GM18867 (cell line): Measurements from ENCODE around the gene TBC1D5.
"Not testable (repeated sequence)": the region's sequence is repeated elsewhere in the genome, so short reads cannot be mapped to it uniquely, and the experiment has no call there.

Source experiments
- ATAC-seq: cut with Tn5 transposase; IDR thresholded peaks from one replicate; pipeline ENCODE4 v1.9.1; 2021; ENCODE audit warnings: mild to moderate bottlenecking, moderate library complexity; ENCODE audit not compliant: unreplicated experiment

Gene TBC1D5

DNA sequence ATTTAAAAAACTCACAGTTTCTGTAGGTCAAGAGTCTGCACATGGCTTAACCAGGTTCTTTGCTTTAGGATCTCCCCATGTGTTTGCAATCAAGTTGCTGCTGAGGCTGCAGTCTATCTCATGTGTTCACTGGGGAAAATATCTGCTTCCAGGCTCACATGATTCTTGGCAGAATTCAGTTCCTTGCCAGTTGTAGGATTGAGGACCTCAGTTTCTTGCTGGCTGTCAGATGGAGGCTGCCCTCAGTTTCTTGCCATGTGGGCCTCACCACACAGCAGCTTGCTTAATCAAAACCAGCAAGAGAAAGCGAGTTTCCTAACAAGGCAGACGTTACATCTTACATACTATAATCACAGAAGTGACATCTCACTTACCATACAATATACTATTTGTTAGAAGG is 10.0 kb upstream of the TBC1D5 start:
- no peak for ATAC-seq

- ATAC-seq: peak; percentile 36
Measured at GRCh38 chr3:17749705-17750293, 7.4 kb upstream of the TBC1D5 start.

- ATAC-seq: peak; percentile 50
Measured at GRCh38 chr3:17749281-17749680, 6.8 kb upstream of the TBC1D5 start.

DNA sequence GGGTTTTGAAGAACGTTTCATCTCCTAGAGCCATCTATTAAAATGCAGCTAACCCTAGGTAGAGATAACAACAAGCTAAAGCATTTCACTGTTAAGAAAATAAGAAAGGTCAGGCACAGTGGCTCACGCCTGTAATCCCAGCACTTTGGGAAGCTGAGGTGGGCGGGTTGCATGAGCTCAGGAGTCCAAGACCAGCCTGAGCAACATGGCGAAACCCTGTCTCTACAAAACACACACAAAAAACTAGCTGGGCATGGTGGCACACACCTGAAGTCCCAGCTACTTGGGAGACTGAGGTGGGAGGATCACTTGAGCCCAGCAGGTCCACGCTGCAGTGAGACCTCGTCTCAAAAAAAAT is 5.4 kb upstream of the TBC1D5 start:
- ATAC-seq: no peak

DNA sequence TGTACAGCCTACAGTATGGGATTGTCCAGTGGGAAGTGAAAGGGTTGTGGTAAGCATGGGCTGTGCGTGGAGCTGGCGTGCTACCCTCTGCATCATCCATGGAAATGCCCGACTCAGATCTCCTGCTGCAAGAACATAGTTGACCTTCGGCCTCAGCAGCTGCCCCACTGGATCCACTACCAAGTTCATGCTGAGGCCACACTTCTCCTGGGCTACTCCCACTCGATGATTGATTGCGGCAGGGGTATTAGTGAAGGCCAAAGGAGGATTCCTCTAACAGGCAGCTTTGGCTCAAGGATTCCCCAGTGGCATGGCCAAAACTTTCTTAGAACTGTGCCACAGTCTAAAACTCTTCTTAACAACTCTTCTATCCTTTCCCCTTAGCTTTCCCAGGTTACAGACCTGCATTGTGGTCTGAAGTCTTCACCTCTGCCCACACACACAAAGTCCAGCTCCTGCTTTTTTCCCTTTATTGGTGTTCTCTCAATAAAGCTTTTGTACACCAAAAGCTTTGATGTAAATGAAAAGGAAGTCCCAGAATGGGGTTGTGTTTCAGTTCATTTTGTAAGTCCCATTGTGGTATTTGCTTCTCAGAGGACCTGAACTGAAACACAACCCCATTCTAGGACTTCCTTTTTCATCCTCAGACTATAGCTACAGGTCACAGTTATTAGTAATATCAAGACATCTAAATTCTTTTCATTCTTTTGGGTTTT is 4.9 kb upstream of the TBC1D5 start:
- peak; percentile 74 for ATAC-seq

DNA sequence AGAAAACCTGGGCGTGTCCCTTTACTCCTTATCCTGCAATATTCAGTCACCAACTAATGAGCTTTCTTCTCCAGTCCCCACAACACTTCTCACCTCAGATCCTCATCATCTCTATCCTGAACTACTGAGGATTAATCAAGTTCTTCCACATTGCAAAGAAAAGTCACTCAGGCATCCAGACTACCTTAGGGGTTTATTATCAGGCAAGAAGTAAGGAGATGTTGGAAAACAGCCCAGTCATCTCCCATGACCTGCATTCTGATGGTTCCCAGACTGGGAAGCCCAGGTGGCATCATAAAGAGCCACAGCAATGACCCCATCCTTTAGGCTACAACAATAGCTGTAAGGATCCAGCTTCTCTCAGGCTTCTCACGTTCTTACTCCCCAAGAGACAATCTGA is 3.5 kb upstream of the TBC1D5 start:
- ATAC-seq: no peak

DNA sequence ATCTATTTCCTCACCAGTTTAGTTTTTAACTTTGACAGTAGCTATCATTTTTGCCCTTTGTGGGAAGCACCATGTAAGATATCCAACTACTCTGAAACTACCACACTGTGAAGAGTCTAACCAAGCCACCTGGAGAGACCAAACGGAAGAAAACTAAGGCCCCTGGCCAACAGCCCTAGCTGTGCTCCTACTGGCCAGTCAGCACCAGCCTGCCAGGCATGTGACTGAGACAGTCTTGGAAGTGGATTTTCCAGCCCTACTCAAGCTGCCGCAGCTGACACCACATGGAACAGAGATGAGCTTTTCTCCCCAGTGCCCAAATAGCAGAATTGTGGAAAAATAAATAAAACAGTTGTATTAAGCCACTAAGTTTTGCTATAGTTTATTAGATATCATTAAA is 2.9 kb upstream of the TBC1D5 start:
- ATAC-seq: no peak

GRCh38 chr3:17744693-17745092 is 2.3 kb upstream of the TBC1D5 start:
- ATAC-seq: no peak

DNA sequence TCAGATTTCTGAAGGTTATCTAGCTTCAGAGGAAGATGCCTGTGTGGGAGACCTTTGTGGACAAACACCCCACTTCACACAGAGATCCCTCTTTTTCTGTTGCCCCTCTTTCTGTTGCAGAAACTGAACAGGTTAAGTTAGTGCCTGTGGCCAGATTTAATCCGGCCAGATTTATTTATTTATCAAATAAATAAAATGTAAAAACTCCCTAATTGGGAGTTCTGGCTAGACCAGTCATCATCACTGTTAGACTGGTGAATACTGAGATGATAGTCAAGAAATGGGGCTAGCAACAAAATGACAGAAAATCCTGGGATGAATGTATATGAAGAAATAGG is 1.2 kb upstream of the TBC1D5 start:
- ATAC-seq: no peak

GRCh38 chr3:17742880-17743657 is 638 bp upstream of the TBC1D5 start:
- peak; percentile 2 for ATAC-seq

DNA sequence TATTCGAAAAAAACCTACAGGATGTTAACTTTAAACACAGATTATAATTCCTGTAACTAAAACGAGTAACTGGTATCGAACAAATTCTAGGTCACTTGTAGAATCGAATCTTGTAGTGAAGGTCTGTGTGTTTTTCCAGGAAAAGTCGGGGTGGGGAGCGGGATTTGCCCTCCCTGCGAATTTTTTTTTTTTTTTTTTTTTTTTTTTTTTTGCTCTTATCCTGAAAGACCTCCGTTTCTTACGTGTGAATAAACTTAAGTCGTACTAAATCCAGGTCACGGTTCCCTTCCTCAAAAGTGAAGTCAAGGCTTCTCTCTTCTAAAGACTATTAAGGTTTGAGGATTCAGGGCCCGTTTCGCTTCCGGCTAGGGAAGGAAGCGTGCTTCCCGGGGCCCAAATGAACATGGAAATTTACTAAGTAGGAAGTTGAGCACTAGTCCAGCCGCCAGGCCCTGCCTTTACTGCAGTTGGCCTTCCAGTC is 770 bp downstream of the TBC1D5 start:
- ATAC-seq: no peak

DNA sequence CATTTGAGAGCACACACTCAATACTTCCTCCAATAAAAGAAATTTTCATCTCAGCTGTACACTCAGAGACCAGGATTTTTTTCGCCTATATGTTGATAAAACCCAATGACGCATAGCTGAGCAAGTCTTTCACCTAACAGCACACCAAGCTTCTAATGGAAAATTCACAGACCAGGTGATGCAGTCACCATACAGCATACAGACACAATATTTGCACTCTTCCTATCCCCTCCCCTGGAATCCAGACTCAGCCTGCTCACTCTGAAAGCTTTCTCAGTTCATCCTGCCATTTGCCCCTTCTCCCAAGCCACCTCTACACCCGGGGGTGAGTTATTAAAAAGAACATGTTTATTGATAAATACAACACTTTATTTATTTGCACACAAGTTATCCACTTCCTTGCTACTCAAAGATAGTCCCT is 1.7 kb downstream of the TBC1D5 start:
- ATAC-seq: no peak

- no peak for ATAC-seq
Measured at GRCh38 chr3:17738921-17739320, 3.5 kb downstream of the TBC1D5 start.

- ATAC-seq: no peak
Measured at GRCh38 chr3:17738219-17738618, 4.2 kb downstream of the TBC1D5 start.

- ATAC-seq: no peak
Measured at GRCh38 chr3:17737591-17737990, 4.8 kb downstream of the TBC1D5 start.

DNA sequence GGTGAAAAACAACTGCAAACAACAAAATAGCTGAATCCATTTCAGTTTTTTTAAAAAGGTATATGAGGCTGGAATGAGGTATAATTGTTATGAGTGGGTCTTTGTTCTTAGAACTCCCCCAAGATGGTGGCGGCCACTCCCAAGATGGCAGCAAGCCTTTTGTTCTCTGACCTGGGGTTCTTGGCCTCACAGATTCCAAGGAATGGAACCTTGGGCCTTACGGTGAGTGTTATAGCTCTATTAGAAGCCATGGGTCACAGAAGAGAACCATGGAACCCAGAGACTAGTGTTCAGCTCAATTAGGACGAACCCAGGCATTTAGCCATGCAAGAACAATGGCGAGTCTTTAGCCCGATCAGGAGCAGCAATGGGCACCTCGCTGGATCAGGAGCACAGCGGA is 7.1 kb downstream of the TBC1D5 start:
- not testable (repeated sequence) for ATAC-seq

DNA sequence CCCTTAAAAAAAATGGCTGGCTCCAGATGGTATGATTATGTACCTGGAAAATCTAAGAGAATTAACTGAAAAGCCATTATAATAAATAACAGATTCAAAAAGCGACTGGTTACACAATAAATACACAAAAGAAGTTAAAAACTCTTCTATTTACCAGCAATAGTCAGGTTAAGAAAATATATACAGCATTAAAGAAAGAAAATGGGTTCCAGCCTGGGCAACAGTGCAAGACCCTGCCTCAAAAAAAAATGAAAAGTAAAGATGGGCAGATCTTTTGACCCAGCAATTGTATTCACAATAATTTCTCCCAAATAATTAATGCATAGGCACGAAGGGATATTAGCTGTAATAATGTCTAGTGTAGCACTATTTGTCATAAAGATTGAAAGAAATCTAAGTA is 8.7 kb downstream of the TBC1D5 start:
- ATAC-seq: no peak

DNA sequence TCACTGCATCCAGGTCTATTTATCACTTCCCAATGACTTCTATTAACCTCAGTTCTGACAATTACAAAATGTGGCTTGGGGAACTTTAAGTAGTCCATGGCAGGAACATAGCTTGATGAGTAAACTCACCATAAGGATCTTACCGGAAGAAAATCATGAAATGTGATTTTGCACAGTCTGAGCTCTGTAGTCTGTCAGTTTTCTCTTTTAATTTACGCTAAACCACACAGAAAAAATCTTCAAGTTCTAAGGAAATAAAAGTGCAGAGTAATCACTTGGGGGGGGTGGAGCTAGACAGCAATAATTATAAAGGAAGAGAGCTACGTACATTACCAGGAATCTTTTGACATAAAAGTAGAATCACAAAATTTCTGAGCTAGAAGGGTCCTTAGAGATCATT is 9.2 kb downstream of the TBC1D5 start:
- no peak for ATAC-seq

DNA sequence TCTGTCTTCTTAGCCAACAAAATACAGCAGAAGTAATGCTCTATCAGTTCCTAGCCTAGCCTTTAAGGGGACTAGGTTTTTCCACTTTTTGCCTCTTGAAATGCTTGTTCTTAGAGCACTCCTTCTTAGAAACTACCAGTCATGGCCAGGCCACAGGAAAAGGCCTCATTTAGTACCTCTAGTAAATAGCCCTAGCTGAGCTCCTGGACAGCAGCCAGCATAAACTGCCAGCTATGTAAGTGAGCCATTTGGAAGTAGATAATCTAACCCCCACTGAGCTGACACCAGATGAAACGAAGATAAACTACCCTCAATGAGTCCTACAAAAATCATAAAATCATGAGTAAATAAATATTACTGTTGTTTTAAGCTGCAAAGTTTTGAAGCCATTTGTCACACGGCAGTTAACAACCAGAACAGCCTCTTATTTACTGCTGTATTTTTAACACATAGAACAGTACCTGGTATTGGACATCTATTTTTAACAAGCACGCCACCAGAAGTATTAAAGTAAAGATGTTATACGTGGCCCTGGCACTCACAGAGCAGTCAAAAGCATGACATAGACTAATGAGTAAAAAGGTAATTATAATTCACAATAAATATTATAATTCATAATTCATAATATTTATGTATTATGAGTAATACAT is 12.0 kb downstream of the TBC1D5 start:
- ATAC-seq: no peak

GRCh38 chr3:17726313-17726712 is 16.1 kb downstream of the TBC1D5 start:
- ATAC-seq: no peak

- not testable (repeated sequence) for ATAC-seq
Measured at GRCh38 chr3:17725844-17726243, 16.6 kb downstream of the TBC1D5 start.

DNA sequence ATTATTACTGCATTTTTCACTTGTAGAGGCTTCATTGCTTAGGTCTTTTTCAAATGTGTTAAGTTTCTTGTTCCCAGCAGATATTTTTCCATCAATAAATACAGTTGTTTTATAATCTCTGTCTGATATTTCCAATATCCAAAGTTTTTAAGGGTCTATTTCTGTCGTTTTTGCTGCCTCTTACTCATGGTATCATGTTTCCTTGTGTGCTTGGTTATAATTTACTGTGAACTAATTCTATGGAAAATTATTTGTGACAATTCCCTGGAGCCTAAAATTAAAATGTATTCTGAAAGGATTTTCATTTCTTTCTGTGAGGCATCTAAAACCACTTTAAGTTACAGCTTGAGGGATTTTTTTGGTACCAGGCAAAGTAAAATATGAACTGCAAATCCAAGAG is 17.5 kb downstream of the TBC1D5 start:
- no peak for ATAC-seq
